K562 (cell line): Measurements from ENCODE around the gene KIAA0930. TPM values are rescaled to one million over a fixed set of nuclear protein-coding genes. Genes with fewer than 3 reads are reported as not detected.

Source experiments
- BHLHE40 ChIP-seq: IDR thresholded peaks from 2 replicates; pipeline ENCODE4 v1.6.1; 2011; ENCODE audit warnings: low read length, improper control_type of control experiment
- CBX3 ChIP-seq, 2 experiments: IDR thresholded peaks; 1 replicate in 1 of 2; 2 replicates in 1 of 2; pipeline ENCODE4 v1.6.1; 2012; ENCODE audit warnings: inconsistent platforms in 2 of 2, low read length in 2 of 2, borderline replicate concordance in 1 of 2, control low read depth in 1 of 2
- CHD1 ChIP-seq: fragments of 200-600 bp; sonication (generic); IDR thresholded peaks from one replicate; pipeline ENCODE4 v1.6.1; 2012; ENCODE audit warnings: mild to moderate bottlenecking, moderate library complexity, low read length, inconsistent platforms
- CXXC5 ChIP-seq: fragments of 250-450 bp; sonication (Bioruptor Pico); IDR thresholded peaks from 2 replicates; pipeline ENCODE4 v1.8.0; 2022; ENCODE audit warnings: inconsistent platforms, mild to moderate bottlenecking, moderate library complexity
- DPF2 ChIP-seq: fragments of 450-650 bp; IDR thresholded peaks from 2 replicates; pipeline ENCODE4 v1.6.1; 2016
- EP400 ChIP-seq: fragments of 450-650 bp; IDR thresholded peaks from 2 replicates; pipeline ENCODE4 v1.6.1; 2017; ENCODE audit warnings: antibody characterized with exemption, mild to moderate bottlenecking, moderate library complexity
- MAFG ChIP-seq: fragments of 450-650 bp; conservative IDR thresholded peaks from 2 replicates; pipeline ENCODE4 v1.6.1; 2016; ENCODE audit warnings: missing genetic modification characterization, missing compliant biosample characterization
- SMARCE1 ChIP-seq: fragments of 450-650 bp; IDR thresholded peaks from 2 replicates; pipeline ENCODE4 v1.7.1; 2016; ENCODE audit warnings: mild to moderate bottlenecking
- UBTF ChIP-seq, 2 experiments: IDR thresholded peaks; 2 replicates each; pipeline ENCODE4 v1.6.1; 2012; ENCODE audit warnings: improper control_type of control experiment in 2 of 2, low read depth in 2 of 2, low read length in 2 of 2, borderline replicate concordance in 1 of 2
- ZNF24 ChIP-seq: fragments of 450-650 bp; IDR thresholded peaks from 2 replicates; pipeline ENCODE4 v1.6.1; 2016
- ZNF445 ChIP-seq: fragments of 250-450 bp; sonication (Bioruptor Pico); IDR thresholded peaks from 2 replicates; pipeline ENCODE4 v1.4.0; 2020; ENCODE audit warnings: low read depth, mild to moderate bottlenecking, moderate library complexity
- ZNF586 ChIP-seq: fragments of 450-650 bp; formaldehyde crosslinking; conservative IDR thresholded peaks from 2 replicates; pipeline ENCODE4 v1.4.0; 2020; ENCODE audit warnings: mild to moderate bottlenecking, moderate library complexity
- polyA plus RNA-seq, 8 experiments: library from polyadenylated mRNA; depleted of rRNA in 4 of 8; stranded (reverse) in 5 of 8; unstranded in 3 of 8; fragments of >200 nt; fragmentation: Nextera tagmentation in 2 of 8; fragmentation: Illumina TruSeq in 1 of 8; extraction: Ambion mirVana in 2 of 8; extraction: Trizol in 1 of 8; gene quantifications; 2 replicates each; pipeline versions ENCODE4 v1.2.1 to v1.2.3, GENCODE V29; 2011 to 2014; ENCODE audit warnings: inconsistent platforms in 1 of 8, missing spikeins in 1 of 8
- total RNA-seq, 7 experiments: library from RNA; depleted of rRNA in 6 of 7; stranded (reverse); fragments of >200 nt in 6 of 7; fragmentation: Illumina TruSeq in 2 of 7; extraction: Trizol in 2 of 7; gene quantifications; 2 replicates each; pipeline versions ENCODE4 v1.2.1 to v1.2.3, GENCODE V29; 2011 to 2021; ENCODE audit warnings: low replicate concordance in 1 of 7
- TF ChIP-seq, protein P1 (sequence below), 2 experiments: fragments of 450-650 bp; conservative IDR thresholded peaks; 2 replicates each; pipeline ENCODE4 v1.6.1; 2017; ENCODE audit warnings: mild to moderate bottlenecking in 2 of 2, moderate library complexity in 2 of 2
- TF ChIP-seq, protein P2 (sequence below), 2 experiments: fragments of 150-350 bp in 1 of 2; IDR thresholded peaks; 2 replicates each; pipeline ENCODE4 v1.6.1; 2012 to 2016; ENCODE audit warnings: low read depth in 2 of 2, low read length in 2 of 2, mild to moderate bottlenecking in 1 of 2, moderate library complexity in 1 of 2
- TF ChIP-seq, protein P3 (sequence below), 2 experiments: fragments of 450-650 bp in 1 of 2; sonication (generic) in 1 of 2; formaldehyde crosslinking in 1 of 2; IDR thresholded peaks in 1 of 2; conservative IDR thresholded peaks in 1 of 2; 2 replicates each; pipeline versions ENCODE4 v1.6.1 to v1.8.1; 2016 to 2023; ENCODE audit warnings: mild to moderate bottlenecking in 2 of 2, moderate library complexity in 2 of 2, inconsistent platforms in 1 of 2, missing genetic modification reagents in 1 of 2

Gene KIAA0930
- total and polyA plus RNA-seq, 9 of the 15 experiments (the other 6 are each of a cell fraction or from before 2014, with no cell fraction given) = 0.24 to 12.1 (median 6.4) TPM

- TF ChIP-seq, protein P1, sequence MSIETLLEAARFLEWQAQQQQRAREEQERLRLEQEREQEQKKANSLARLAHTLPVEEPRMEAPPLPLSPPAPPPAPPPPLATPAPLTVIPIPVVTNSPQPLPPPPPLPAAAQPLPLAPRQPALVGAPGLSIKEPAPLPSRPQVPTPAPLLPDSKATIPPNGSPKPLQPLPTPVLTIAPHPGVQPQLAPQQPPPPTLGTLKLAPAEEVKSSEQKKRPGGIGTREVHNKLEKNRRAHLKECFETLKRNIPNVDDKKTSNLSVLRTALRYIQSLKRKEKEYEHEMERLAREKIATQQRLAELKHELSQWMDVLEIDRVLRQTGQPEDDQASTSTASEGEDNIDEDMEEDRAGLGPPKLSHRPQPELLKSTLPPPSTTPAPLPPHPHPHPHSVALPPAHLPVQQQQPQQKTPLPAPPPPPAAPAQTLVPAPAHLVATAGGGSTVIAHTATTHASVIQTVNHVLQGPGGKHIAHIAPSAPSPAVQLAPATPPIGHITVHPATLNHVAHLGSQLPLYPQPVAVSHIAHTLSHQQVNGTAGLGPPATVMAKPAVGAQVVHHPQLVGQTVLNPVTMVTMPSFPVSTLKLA (conservative IDR thresholded peaks at IDR 0.05) = peak; percentile 72 to 77; a peak in 3 of 4 replicates
- TF ChIP-seq CBX3 (IDR thresholded peaks at IDR 0.05; ENCODE audit: borderline replicate concordance in 1 of 2, low read length in 2 of 2) (0 out of 3 replicates have a peak, but pooled peaks of 1 of the 2 experiments have one; percentile 56), ZNF445 (CRISPR knock-in tag) (no peak), BHLHE40 (peak; percentile 96), EP400 (peak; percentile 36; the same call in 1 of the 2 replicates), ZNF24 (no peak), DPF2 (0 out of 2 replicates have a peak, but pooled peaks have one; percentile 37), UBTF (IDR thresholded peaks at IDR 0.05; ENCODE audit: borderline replicate concordance in 1 of 2, low read depth in 2 of 2, low read length in 2 of 2) (peak in 1 of 2 experiments; percentile 4; a peak in 1 of 4 replicates), ZNF586 (CRISPR knock-in tag) (no peak), MAFG (tag) (0 out of 2 replicates have a peak, but pooled peaks have one; percentile 5), SMARCE1 (no peak), CXXC5 (CRISPR knock-in tag) (peak; percentile 73), CHD1 (no peak)
- TF ChIP-seq, protein P2, sequence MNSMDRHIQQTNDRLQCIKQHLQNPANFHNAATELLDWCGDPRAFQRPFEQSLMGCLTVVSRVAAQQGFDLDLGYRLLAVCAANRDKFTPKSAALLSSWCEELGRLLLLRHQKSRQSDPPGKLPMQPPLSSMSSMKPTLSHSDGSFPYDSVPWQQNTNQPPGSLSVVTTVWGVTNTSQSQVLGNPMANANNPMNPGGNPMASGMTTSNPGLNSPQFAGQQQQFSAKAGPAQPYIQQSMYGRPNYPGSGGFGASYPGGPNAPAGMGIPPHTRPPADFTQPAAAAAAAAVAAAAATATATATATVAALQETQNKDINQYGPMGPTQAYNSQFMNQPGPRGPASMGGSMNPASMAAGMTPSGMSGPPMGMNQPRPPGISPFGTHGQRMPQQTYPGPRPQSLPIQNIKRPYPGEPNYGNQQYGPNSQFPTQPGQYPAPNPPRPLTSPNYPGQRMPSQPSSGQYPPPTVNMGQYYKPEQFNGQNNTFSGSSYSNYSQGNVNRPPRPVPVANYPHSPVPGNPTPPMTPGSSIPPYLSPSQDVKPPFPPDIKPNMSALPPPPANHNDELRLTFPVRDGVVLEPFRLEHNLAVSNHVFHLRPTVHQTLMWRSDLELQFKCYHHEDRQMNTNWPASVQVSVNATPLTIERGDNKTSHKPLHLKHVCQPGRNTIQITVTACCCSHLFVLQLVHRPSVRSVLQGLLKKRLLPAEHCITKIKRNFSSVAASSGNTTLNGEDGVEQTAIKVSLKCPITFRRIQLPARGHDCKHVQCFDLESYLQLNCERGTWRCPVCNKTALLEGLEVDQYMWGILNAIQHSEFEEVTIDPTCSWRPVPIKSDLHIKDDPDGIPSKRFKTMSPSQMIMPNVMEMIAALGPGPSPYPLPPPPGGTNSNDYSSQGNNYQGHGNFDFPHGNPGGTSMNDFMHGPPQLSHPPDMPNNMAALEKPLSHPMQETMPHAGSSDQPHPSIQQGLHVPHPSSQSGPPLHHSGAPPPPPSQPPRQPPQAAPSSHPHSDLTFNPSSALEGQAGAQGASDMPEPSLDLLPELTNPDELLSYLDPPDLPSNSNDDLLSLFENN (IDR thresholded peaks at IDR 0.05; ENCODE audit: low read depth in 2 of 2, low read length in 2 of 2) = no peak
- TF ChIP-seq, protein P3, sequence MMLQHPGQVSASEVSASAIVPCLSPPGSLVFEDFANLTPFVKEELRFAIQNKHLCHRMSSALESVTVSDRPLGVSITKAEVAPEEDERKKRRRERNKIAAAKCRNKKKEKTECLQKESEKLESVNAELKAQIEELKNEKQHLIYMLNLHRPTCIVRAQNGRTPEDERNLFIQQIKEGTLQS (IDR thresholded peaks at IDR 0.05) = 0 out of 2 replicates have a peak, but pooled peaks have one; percentile 7
- TF ChIP-seq, protein P3 (CRISPR knock-in tag; conservative IDR thresholded peaks at IDR 0.05) = no peak
These were observed 48.0 kb downstream of the KIAA0930 start (continued) for GRCh38 chr22:45192701-45193187.
